ENCODE data around the gene DLGAP1. TPM values are rescaled to one million over a fixed set of nuclear protein-coding genes. Genes with fewer than 3 reads are reported as not detected.
A peak's percentile ranks its signal among the peaks of the same experiment; 100 is the strongest.

Gene DLGAP1
- total and polyA plus RNA-seq, 4 donors: 0.54 to 11.8 (median 3.1) TPM

GRCh38 chr18:4445902-4446301 lies 9.2 kb downstream of the DLGAP1 start:
- H3K27ac ChIP-seq (ENCODE audit: low read depth in 1 of 2, low read length in 1 of 2): no peak overlapping the region
- TF ChIP-seq CTCF (IDR thresholded peaks at IDR 0.05; ENCODE audit: control extremely low read depth, extremely low read depth): no peak
- 74 to 88% methylated on average over 4 of the region's 4 CpGs for WGBS, 2 donors
- no peaks in the 10 kb centered on the region for H3K36me3 ChIP-seq (ENCODE audit: control insufficient read depth in 4 of 4, insufficient read depth in 4 of 4, low read length in 4 of 4)
- H3K27me3 ChIP-seq (ENCODE audit: control insufficient read depth in 3 of 3, insufficient read depth in 3 of 3, low read length in 2 of 3): peaks cover 0 to 9% (median 5%) of the 10 kb centered on the region in 3 donors
- peaks cover 0 to 19% (median 0%) of the 10 kb centered on the region in 5 donors for H3K4me1 ChIP-seq (ENCODE audit: control insufficient read depth in 5 of 5, insufficient read depth in 5 of 5, low read length in 5 of 5)
- H3K9me3 ChIP-seq (ENCODE audit: control insufficient read depth in 4 of 4, insufficient read depth in 3 of 4, low read length in 3 of 4): no peaks in the 10 kb centered on the region
- no peak overlapping the region for H3K4me3 ChIP-seq
- DNase-seq: peak in 1 of 3 donors; percentile 53
- H3K9ac ChIP-seq (ENCODE audit: insufficient read depth in 1 of 2, low read length in 2 of 2): no peak overlapping the region
- ATAC-seq (ENCODE audit: insufficient read depth, low FRiP score): no peak

- Histone ChIP-seq H3K36me3 (ENCODE audit: control insufficient read depth in 4 of 4, insufficient read depth in 4 of 4, low read length in 4 of 4) (no peaks in the 10 kb centered on the region), H3K4me1 (ENCODE audit: control insufficient read depth in 5 of 5, insufficient read depth in 5 of 5, low read length in 5 of 5) (peaks cover 0 to 3% (median 0%) of the 10 kb centered on the region in 5 donors), H3K4me3 (no peak overlapping the region), H3K27me3 (ENCODE audit: control insufficient read depth in 3 of 3, insufficient read depth in 3 of 3, low read length in 2 of 3) (peaks cover 0 to 4% (median 2%) of the 10 kb centered on the region in 3 donors), H3K27ac (ENCODE audit: low read depth in 1 of 2, low read length in 1 of 2) (no peak overlapping the region), H3K9me3 (ENCODE audit: control insufficient read depth in 4 of 4, insufficient read depth in 3 of 4, low read length in 3 of 4) (no peaks in the 10 kb centered on the region), H3K9ac (ENCODE audit: insufficient read depth in 1 of 2, low read length in 2 of 2) (no peak overlapping the region)
- DNase-seq (no peak), ATAC-seq (ENCODE audit: insufficient read depth, low FRiP score) (no peak)
- TF ChIP-seq CTCF (IDR thresholded peaks at IDR 0.05; ENCODE audit: control extremely low read depth, extremely low read depth): no peak
Observed at GRCh38 chr18:4444306-4444705, 10.8 kb downstream of the DLGAP1 start.

- ATAC-seq (ENCODE audit: insufficient read depth, low FRiP score) (no peak), DNase-seq (no peak)
- no peak overlapping the region for H3K4me3 ChIP-seq
- H3K9ac ChIP-seq (ENCODE audit: insufficient read depth in 1 of 2, low read length in 2 of 2): no peak overlapping the region
- no peak overlapping the region for H3K27ac ChIP-seq (ENCODE audit: low read depth in 1 of 2, low read length in 1 of 2)
- H3K36me3 ChIP-seq (ENCODE audit: control insufficient read depth in 4 of 4, insufficient read depth in 4 of 4, low read length in 4 of 4): no peaks in the 10 kb centered on the region
- no peaks in the 10 kb centered on the region for H3K4me1 ChIP-seq (ENCODE audit: control insufficient read depth in 5 of 5, insufficient read depth in 5 of 5, low read length in 5 of 5)
- no peak for TF ChIP-seq CTCF (IDR thresholded peaks at IDR 0.05; ENCODE audit: control extremely low read depth, extremely low read depth)
- WGBS, 2 donors: 50 to 59% methylated on average over 2 of the region's 2 CpGs
- H3K9me3 ChIP-seq (ENCODE audit: control insufficient read depth in 4 of 4, insufficient read depth in 3 of 4, low read length in 3 of 4): no peaks in the 10 kb centered on the region
- H3K27me3 ChIP-seq (ENCODE audit: control insufficient read depth in 3 of 3, insufficient read depth in 3 of 3, low read length in 2 of 3): peaks cover 0 to 4% (median 0%) of the 10 kb centered on the region in 3 donors
Observed at GRCh38 chr18:4441098-4441497, 14.0 kb downstream of the DLGAP1 start.

- no peak overlapping the region for H3K9ac ChIP-seq (ENCODE audit: insufficient read depth in 1 of 2, low read length in 2 of 2)
- no peak for DNase-seq
- H3K27ac ChIP-seq (ENCODE audit: low read depth in 1 of 2, low read length in 1 of 2): no peak overlapping the region
- 58 to 67% methylated on average over 5 of the region's 5 CpGs for WGBS, 2 donors
- H3K9me3 ChIP-seq (ENCODE audit: control insufficient read depth in 4 of 4, insufficient read depth in 3 of 4, low read length in 3 of 4): no peaks in the 10 kb centered on the region
- H3K36me3 ChIP-seq (ENCODE audit: control insufficient read depth in 4 of 4, insufficient read depth in 4 of 4, low read length in 4 of 4): no peaks in the 10 kb centered on the region
- no peak for TF ChIP-seq CTCF (IDR thresholded peaks at IDR 0.05; ENCODE audit: control extremely low read depth, extremely low read depth)
- no peaks in the 10 kb centered on the region for H3K4me1 ChIP-seq (ENCODE audit: control insufficient read depth in 5 of 5, insufficient read depth in 5 of 5, low read length in 5 of 5)
- peaks cover 0 to 2% (median 0%) of the 10 kb centered on the region in 3 donors for H3K27me3 ChIP-seq (ENCODE audit: control insufficient read depth in 3 of 3, insufficient read depth in 3 of 3, low read length in 2 of 3)
- H3K4me3 ChIP-seq: no peak overlapping the region
- no peak for ATAC-seq (ENCODE audit: insufficient read depth, low FRiP score)
Observed at GRCh38 chr18:4438938-4439337, 16.2 kb downstream of the DLGAP1 start.

Data from lung (tissue), 12 donors.